ENCODE measurements around the gene GNGT2.

Gene GNGT2

DNA sequence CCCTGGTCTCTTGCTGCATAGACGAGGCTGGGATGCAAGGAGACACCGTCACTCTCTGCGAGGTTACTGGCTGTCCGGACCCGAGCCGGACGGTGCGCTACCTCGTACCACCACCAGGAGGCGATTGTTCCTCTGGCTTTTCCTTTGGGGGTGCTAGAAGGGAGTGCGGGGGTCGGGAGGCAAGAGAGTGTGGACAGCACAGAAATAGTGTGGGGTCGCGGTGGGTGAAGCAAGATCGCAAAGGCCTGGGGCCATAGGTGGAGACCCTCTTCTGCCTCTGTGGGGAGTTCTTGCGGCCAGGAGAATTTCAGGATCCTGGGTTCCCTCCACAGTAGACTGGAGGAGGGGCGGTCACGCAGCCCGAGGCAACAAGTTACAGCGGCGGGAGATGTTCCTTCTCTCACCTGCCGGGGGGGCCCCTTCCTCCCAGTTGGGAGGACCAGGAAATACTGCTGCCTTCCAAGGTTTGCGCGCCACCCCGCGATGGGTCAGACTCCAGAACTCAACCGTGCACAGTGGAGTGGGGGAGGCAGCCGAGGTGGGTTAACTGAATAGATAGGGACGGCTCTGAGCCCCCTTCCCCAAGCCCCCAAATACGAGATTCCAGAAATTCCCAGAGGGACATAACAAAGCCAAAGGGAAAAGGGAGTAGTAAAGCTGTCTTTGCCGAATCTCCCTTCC, 13.3 kb upstream of the GNGT2 start:
- no peak overlapping the region for H3K14ac ChIP-seq (ENCODE audit: low read length)
- DNase-seq (ENCODE audit: low spot score), result peak; percentile 67
- peak overlapping the region in 1 of 2 donors; percentile 68 for H3K4me3 ChIP-seq (ENCODE audit: low read length in 2 of 2)

DNA sequence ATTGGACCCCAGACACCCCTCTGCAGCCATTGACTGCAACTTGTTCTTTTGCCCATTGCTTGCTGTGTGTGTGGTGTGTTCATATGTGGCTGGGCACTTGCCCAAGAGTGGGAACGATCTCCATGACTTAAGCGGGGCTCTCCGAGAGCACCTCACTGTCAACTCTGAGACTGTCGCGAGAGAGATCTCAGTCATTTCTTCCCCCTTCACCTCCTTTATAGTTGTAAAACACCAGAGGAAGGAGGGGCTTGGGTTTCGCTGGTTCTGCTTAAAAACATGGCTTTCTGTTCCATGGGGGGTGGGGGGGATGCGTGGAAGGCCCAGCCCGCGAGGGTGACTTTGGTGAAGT, 12.8 kb upstream of the GNGT2 start:
- Histone ChIP-seq H3K27ac (replicated peaks; ENCODE audit: low read length) (no peak overlapping the region), H3K4ac (ENCODE audit: low read length) (no peak overlapping the region), H2BK15ac (ENCODE audit: low read length) (no peak overlapping the region), H3K4me3 (ENCODE audit: low read length in 2 of 2) (no peak overlapping the region), H3K36me3 (replicated peaks in 1 of 2; ENCODE audit: control insufficient read depth in 2 of 2, insufficient read depth in 2 of 2, low read length in 2 of 2) (no peaks in the 10 kb centered on the region), H2AK5ac (ENCODE audit: low read depth, low read length) (no peak overlapping the region), H2BK120ac (ENCODE audit: low read depth, low read length) (no peak overlapping the region), H2BK12ac (ENCODE audit: low read length) (peak overlapping the region; percentile 24), H2AFZ (ENCODE audit: low read length) (no peak overlapping the region), H4K8ac (ENCODE audit: low read depth, low read length) (no peak overlapping the region), H3K4me2 (ENCODE audit: insufficient read depth, low read length, poor library complexity, severe bottlenecking) (peak overlapping the region; percentile 2), H3K79me1 (ENCODE audit: low read depth, low read length) (no peaks in the 10 kb centered on the region), H3K9me3 (replicated peaks in 1 of 2; ENCODE audit: control insufficient read depth in 2 of 2, insufficient read depth in 1 of 2, low read depth in 1 of 2, low read length in 2 of 2) (no peaks in the 10 kb centered on the region), H3K18ac (ENCODE audit: low read length) (peak overlapping the region; percentile 27), H3K14ac (ENCODE audit: low read length) (no peak overlapping the region), H3K4me1 (ENCODE audit: control insufficient read depth in 2 of 2, insufficient read depth in 1 of 2, low read depth in 1 of 2, low read length in 2 of 2) (peaks cover 0 to 14% of the 10 kb centered on the region in 2 donors), H3K23ac (ENCODE audit: low read depth, low read length, poor library complexity) (no peak overlapping the region), H3K27me3 (ENCODE audit: control insufficient read depth in 3 of 3, insufficient read depth in 3 of 3, low read depth in 1 of 3, low read length in 3 of 3) (peaks cover 23 to 65% (median 59%) of the 10 kb centered on the region in 3 experiments), H3K9ac (ENCODE audit: low read depth, low read length, poor library complexity) (peak overlapping the region; percentile 32), H4K91ac (ENCODE audit: low read depth, low read length, poor library complexity) (no peak overlapping the region), H2BK5ac (ENCODE audit: low read length) (peak overlapping the region; percentile 3)
- WGBS, 2 donors (ENCODE audit: extremely low coverage in 2 of 2, insufficient read length in 2 of 2, insufficient replicate concordance in 1 of 2), result no CpG with 5 or more reads among the region's 9 CpGs
- DNase-seq (ENCODE audit: low spot score), result no peak

More for the DNA sequence above, 13.3 kb upstream of the GNGT2 start:
- Histone ChIP-seq H2AK5ac (ENCODE audit: low read depth, low read length) (peak overlapping the region; percentile 40), H3K4ac (ENCODE audit: low read length) (no peak overlapping the region), H3K9me3 (replicated peaks in 1 of 2; ENCODE audit: control insufficient read depth in 2 of 2, insufficient read depth in 1 of 2, low read depth in 1 of 2, low read length in 2 of 2) (no peaks in the 10 kb centered on the region), H2BK120ac (ENCODE audit: low read depth, low read length) (no peak overlapping the region), H4K91ac (ENCODE audit: low read depth, low read length, poor library complexity) (no peak overlapping the region), H3K4me2 (ENCODE audit: insufficient read depth, low read length, poor library complexity, severe bottlenecking) (peak overlapping the region; percentile 64), H3K18ac (ENCODE audit: low read length) (peak overlapping the region; percentile 86), H3K79me1 (ENCODE audit: low read depth, low read length) (no peaks in the 10 kb centered on the region), H2AFZ (ENCODE audit: low read length) (peak overlapping the region; percentile 76), H2BK15ac (ENCODE audit: low read length) (no peak overlapping the region), H3K23ac (ENCODE audit: low read depth, low read length, poor library complexity) (peak overlapping the region; percentile 86), H3K4me1 (ENCODE audit: control insufficient read depth in 2 of 2, insufficient read depth in 1 of 2, low read depth in 1 of 2, low read length in 2 of 2) (peaks cover 0 to 14% of the 10 kb centered on the region in 2 donors), H2BK5ac (ENCODE audit: low read length) (peak overlapping the region; percentile 42), H4K8ac (ENCODE audit: low read depth, low read length) (no peak overlapping the region), H2BK12ac (ENCODE audit: low read length) (no peak overlapping the region), H3K27ac (replicated peaks; ENCODE audit: low read length) (no peak overlapping the region), H3K27me3 (ENCODE audit: control insufficient read depth in 3 of 3, insufficient read depth in 3 of 3, low read depth in 1 of 3, low read length in 3 of 3) (peaks cover 23 to 66% (median 60%) of the 10 kb centered on the region in 3 experiments), H3K9ac (ENCODE audit: low read depth, low read length, poor library complexity) (peak overlapping the region; percentile 79), H3K36me3 (replicated peaks in 1 of 2; ENCODE audit: control insufficient read depth in 2 of 2, insufficient read depth in 2 of 2, low read length in 2 of 2) (no peaks in the 10 kb centered on the region)
- WGBS, 2 donors (ENCODE audit: extremely low coverage in 2 of 2, insufficient read length in 2 of 2, insufficient replicate concordance in 1 of 2), result no CpG with 5 or more reads among the region's 31 CpGs

GRCh38 chr17:49219987-49220386, 9.6 kb upstream of the GNGT2 start:
- DNase-seq (ENCODE audit: low spot score), result no peak
- H2BK15ac ChIP-seq (ENCODE audit: low read length), result peak overlapping the region; percentile 15

GRCh38 chr17:49218941-49219913, 8.9 kb upstream of the GNGT2 start:
- peak overlapping the region; percentile 60 for H3K9ac ChIP-seq (ENCODE audit: low read depth, low read length, poor library complexity)
- H3K79me1 ChIP-seq (ENCODE audit: low read depth, low read length), result peaks cover 2% of the 10 kb centered on the region
- H2BK15ac ChIP-seq (ENCODE audit: low read length), result peak overlapping the region; percentile 15
- H2BK12ac ChIP-seq (ENCODE audit: low read length), result no peak overlapping the region
- no peak overlapping the region for H2BK120ac ChIP-seq (ENCODE audit: low read depth, low read length)
- no CpG with 5 or more reads among the region's 37 CpGs for WGBS, 2 donors (ENCODE audit: extremely low coverage in 2 of 2, insufficient read length in 2 of 2, insufficient replicate concordance in 1 of 2)
- H3K4ac ChIP-seq (ENCODE audit: low read length), result no peak overlapping the region
- H3K36me3 ChIP-seq (replicated peaks in 1 of 2; ENCODE audit: control insufficient read depth in 2 of 2, insufficient read depth in 2 of 2, low read length in 2 of 2), result no peaks in the 10 kb centered on the region
- peak overlapping the region; percentile 43 for H3K23ac ChIP-seq (ENCODE audit: low read depth, low read length, poor library complexity)
- peaks cover 0 to 10% of the 10 kb centered on the region in 2 donors for H3K4me1 ChIP-seq (ENCODE audit: control insufficient read depth in 2 of 2, insufficient read depth in 1 of 2, low read depth in 1 of 2, low read length in 2 of 2)
- H3K9me3 ChIP-seq (replicated peaks in 1 of 2; ENCODE audit: control insufficient read depth in 2 of 2, insufficient read depth in 1 of 2, low read depth in 1 of 2, low read length in 2 of 2), result no peaks in the 10 kb centered on the region
- no peak for DNase-seq (ENCODE audit: low spot score)
- H2BK5ac ChIP-seq (ENCODE audit: low read length), result no peak overlapping the region
- peak overlapping the region; percentile 64 for H3K18ac ChIP-seq (ENCODE audit: low read length)
- H3K14ac ChIP-seq (ENCODE audit: low read length), result peak overlapping the region; percentile 56
- H4K91ac ChIP-seq (ENCODE audit: low read depth, low read length, poor library complexity), result no peak overlapping the region
- peaks cover 8 to 35% (median 23%) of the 10 kb centered on the region in 3 experiments for H3K27me3 ChIP-seq (ENCODE audit: control insufficient read depth in 3 of 3, insufficient read depth in 3 of 3, low read depth in 1 of 3, low read length in 3 of 3)
- H3K4me3 ChIP-seq (ENCODE audit: low read length in 2 of 2), result no peak overlapping the region
- no peak overlapping the region for H2AFZ ChIP-seq (ENCODE audit: low read length)
- H4K8ac ChIP-seq (ENCODE audit: low read depth, low read length), result no peak overlapping the region
- no peak overlapping the region for H3K27ac ChIP-seq (replicated peaks; ENCODE audit: low read length)
- H2AK5ac ChIP-seq (ENCODE audit: low read depth, low read length), result peak overlapping the region; percentile 70
- H3K4me2 ChIP-seq (ENCODE audit: insufficient read depth, low read length, poor library complexity, severe bottlenecking), result no peak overlapping the region

More at GRCh38 chr17:49219987-49220386, 9.6 kb upstream of the GNGT2 start:
- Histone ChIP-seq H3K14ac (ENCODE audit: low read length) (no peak overlapping the region), H4K8ac (ENCODE audit: low read depth, low read length) (no peak overlapping the region), H3K4ac (ENCODE audit: low read length) (no peak overlapping the region), H3K9me3 (replicated peaks in 1 of 2; ENCODE audit: control insufficient read depth in 2 of 2, insufficient read depth in 1 of 2, low read depth in 1 of 2, low read length in 2 of 2) (no peaks in the 10 kb centered on the region), H2AK5ac (ENCODE audit: low read depth, low read length) (no peak overlapping the region), H3K9ac (ENCODE audit: low read depth, low read length, poor library complexity) (no peak overlapping the region), H2BK5ac (ENCODE audit: low read length) (no peak overlapping the region), H4K91ac (ENCODE audit: low read depth, low read length, poor library complexity) (no peak overlapping the region), H3K79me1 (ENCODE audit: low read depth, low read length) (peaks cover 2% of the 10 kb centered on the region), H3K36me3 (replicated peaks in 1 of 2; ENCODE audit: control insufficient read depth in 2 of 2, insufficient read depth in 2 of 2, low read length in 2 of 2) (no peaks in the 10 kb centered on the region), H3K18ac (ENCODE audit: low read length) (peak overlapping the region; percentile 71), H2BK12ac (ENCODE audit: low read length) (no peak overlapping the region), H3K4me1 (ENCODE audit: control insufficient read depth in 2 of 2, insufficient read depth in 1 of 2, low read depth in 1 of 2, low read length in 2 of 2) (peaks cover 0 to 14% of the 10 kb centered on the region in 2 donors), H3K23ac (ENCODE audit: low read depth, low read length, poor library complexity) (no peak overlapping the region), H2BK120ac (ENCODE audit: low read depth, low read length) (no peak overlapping the region), H3K27me3 (ENCODE audit: control insufficient read depth in 3 of 3, insufficient read depth in 3 of 3, low read depth in 1 of 3, low read length in 3 of 3) (peaks cover 15 to 42% (median 31%) of the 10 kb centered on the region in 3 experiments), H2AFZ (ENCODE audit: low read length) (no peak overlapping the region), H3K4me3 (ENCODE audit: low read length in 2 of 2) (no peak overlapping the region), H3K27ac (replicated peaks; ENCODE audit: low read length) (no peak overlapping the region), H3K4me2 (ENCODE audit: insufficient read depth, low read length, poor library complexity, severe bottlenecking) (no peak overlapping the region)
- no CpG with 5 or more reads among the region's 15 CpGs for WGBS, 2 donors (ENCODE audit: extremely low coverage in 2 of 2, insufficient read length in 2 of 2, insufficient replicate concordance in 1 of 2)
